HEK293T (cell line): Measurements from ENCODE around the gene DLAT.

ENCODE experiments used
- CTBP1 ChIP-seq: fragments of 450-650 bp; IDR thresholded peaks from 2 replicates; pipeline ENCODE4 v1.6.1; 2016; ENCODE audit warnings: borderline replicate concordance
- ELF4 ChIP-seq: fragments of 450-650 bp; IDR thresholded peaks from 2 replicates; pipeline ENCODE4 v1.6.1; 2017; ENCODE audit warnings: antibody characterized with exemption
- FOXK2 ChIP-seq: fragments of 450-650 bp; IDR thresholded peaks from 2 replicates; pipeline ENCODE4 v1.6.1; 2016; ENCODE audit warnings: mild to moderate bottlenecking
- FOXM1 ChIP-seq: fragments of 450-650 bp; IDR thresholded peaks from 2 replicates; pipeline ENCODE4 v1.6.1; 2017; ENCODE audit warnings: mild to moderate bottlenecking, borderline replicate concordance
- HDGF ChIP-seq: fragments of 450-650 bp; IDR thresholded peaks from 2 replicates; pipeline ENCODE4 v1.6.1; 2017; ENCODE audit warnings: antibody characterized with exemption, borderline replicate concordance
- NFRKB ChIP-seq: fragments of 450-650 bp; IDR thresholded peaks from 2 replicates; pipeline ENCODE4 v1.6.1; 2016; ENCODE audit warnings: mild to moderate bottlenecking, moderate library complexity
- PKNOX1 ChIP-seq: fragments of 450-650 bp; IDR thresholded peaks from 2 replicates; pipeline ENCODE4 v1.6.1; 2016
- SP1 ChIP-seq: fragments of 450-650 bp; IDR thresholded peaks from 2 replicates; pipeline ENCODE4 v1.6.1; 2017
- SUZ12 ChIP-seq: fragments of 450-650 bp; IDR thresholded peaks from 2 replicates; pipeline ENCODE4 v1.6.1; 2016; ENCODE audit warnings: mild to moderate bottlenecking
- TARDBP ChIP-seq: fragments of 450-650 bp; IDR thresholded peaks from 2 replicates; pipeline ENCODE4 v1.6.1; 2016
- ZNF384 ChIP-seq: fragments of 450-650 bp; IDR thresholded peaks from 2 replicates; pipeline ENCODE4 v1.6.1; 2016

- TF ChIP-seq PKNOX1, result no peak
- no peak for TF ChIP-seq ZNF384
- no peak for TF ChIP-seq SP1
- TF ChIP-seq HDGF, result no peak
- TF ChIP-seq FOXK2, result no peak
- no peak for TF ChIP-seq FOXM1
- TF ChIP-seq TARDBP, result no peak
- TF ChIP-seq CTBP1, result no peak
- TF ChIP-seq ELF4, result no peak
- TF ChIP-seq SUZ12, result no peak
- no peak for TF ChIP-seq NFRKB
These were observed 7.7 kb upstream of the DLAT start for GRCh38 chr11:112017538-112017937.
